ENCODE measurements around the gene LEMD2.

The LEMD2 gene

DNA sequence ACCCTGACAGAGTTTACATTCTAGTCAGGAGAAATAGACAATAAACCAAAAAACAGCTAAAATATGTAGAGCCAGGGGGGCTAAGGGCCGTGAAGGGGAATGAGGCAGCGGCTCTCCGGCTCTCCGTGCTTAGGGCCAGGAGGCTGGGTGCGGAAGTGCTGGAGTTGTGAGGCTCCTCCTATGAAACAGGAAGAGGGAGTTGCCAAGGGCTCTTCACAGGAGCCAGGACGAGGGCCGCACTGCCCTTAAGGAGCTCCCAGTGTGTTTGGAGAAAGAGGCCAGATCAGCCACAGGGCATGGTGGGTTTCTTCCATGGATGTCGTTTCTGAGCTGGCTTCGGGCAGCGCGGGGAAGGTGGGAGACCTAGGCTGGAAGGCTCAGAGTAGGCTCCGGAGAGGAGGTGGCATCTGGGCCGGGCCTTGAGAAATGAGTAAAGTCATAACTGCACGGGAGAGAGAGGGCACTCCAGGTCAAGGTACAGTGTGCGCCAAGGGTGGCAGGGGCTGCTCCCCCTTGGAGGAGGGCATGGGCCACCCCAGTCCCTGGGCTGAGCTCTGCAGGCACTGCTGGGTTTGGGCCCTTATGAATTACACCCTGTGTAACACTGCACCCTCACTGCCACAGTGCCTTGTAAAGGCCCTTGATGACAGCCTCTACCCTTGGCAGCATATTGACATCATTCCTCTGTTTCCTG, 35.7 kb upstream of the LEMD2 start:
- Histone ChIP-seq H3K9me3 (no peaks in the 10 kb centered on the region), H3K4me1 (ENCODE audit: control insufficient read depth in 1 of 2, insufficient read depth in 1 of 2, low read depth in 1 of 2, low read length in 1 of 2) (no peaks in the 10 kb centered on the region), H3K36me3 (no peaks in the 10 kb centered on the region), H3K4me3 (ENCODE audit: low read depth in 1 of 2, low read length in 1 of 2) (no peak overlapping the region), H3K27ac (no peak overlapping the region), H3K27me3 (peaks cover 33% of the 10 kb centered on the region)
- TF ChIP-seq, protein P1, sequence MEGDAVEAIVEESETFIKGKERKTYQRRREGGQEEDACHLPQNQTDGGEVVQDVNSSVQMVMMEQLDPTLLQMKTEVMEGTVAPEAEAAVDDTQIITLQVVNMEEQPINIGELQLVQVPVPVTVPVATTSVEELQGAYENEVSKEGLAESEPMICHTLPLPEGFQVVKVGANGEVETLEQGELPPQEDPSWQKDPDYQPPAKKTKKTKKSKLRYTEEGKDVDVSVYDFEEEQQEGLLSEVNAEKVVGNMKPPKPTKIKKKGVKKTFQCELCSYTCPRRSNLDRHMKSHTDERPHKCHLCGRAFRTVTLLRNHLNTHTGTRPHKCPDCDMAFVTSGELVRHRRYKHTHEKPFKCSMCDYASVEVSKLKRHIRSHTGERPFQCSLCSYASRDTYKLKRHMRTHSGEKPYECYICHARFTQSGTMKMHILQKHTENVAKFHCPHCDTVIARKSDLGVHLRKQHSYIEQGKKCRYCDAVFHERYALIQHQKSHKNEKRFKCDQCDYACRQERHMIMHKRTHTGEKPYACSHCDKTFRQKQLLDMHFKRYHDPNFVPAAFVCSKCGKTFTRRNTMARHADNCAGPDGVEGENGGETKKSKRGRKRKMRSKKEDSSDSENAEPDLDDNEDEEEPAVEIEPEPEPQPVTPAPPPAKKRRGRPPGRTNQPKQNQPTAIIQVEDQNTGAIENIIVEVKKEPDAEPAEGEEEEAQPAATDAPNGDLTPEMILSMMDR (IDR thresholded peaks at IDR 0.05): no peak

DNA sequence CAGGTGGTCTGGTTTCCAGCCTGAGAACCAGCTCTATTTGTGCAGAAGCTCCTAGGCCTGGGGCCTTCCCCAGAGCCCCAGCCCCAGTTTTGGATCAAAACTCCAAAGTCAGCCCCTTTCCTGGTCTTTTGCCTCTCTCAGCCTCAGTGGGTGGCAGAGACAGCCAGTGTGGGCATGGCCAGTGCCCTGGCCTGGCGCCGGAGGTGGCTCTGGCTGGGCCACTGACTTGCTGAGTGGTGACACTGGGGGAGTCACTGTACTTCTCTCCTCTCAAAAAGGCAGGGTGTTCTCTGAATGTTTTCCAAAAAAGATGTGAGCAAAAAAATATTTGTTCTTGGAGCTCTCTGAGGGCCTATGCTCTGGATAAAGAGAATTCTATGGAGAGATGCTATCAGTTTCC, 34.9 kb upstream of the LEMD2 start:
- Histone ChIP-seq H3K36me3 (no peaks in the 10 kb centered on the region), H3K4me1 (ENCODE audit: control insufficient read depth in 1 of 2, insufficient read depth in 1 of 2, low read depth in 1 of 2, low read length in 1 of 2) (no peaks in the 10 kb centered on the region), H3K27ac (no peak overlapping the region), H3K4me3 (ENCODE audit: low read depth in 1 of 2, low read length in 1 of 2) (no peak overlapping the region), H3K27me3 (peaks cover 33% of the 10 kb centered on the region), H3K9me3 (no peaks in the 10 kb centered on the region)
- TF ChIP-seq, protein P1 (IDR thresholded peaks at IDR 0.05): no peak

DNA sequence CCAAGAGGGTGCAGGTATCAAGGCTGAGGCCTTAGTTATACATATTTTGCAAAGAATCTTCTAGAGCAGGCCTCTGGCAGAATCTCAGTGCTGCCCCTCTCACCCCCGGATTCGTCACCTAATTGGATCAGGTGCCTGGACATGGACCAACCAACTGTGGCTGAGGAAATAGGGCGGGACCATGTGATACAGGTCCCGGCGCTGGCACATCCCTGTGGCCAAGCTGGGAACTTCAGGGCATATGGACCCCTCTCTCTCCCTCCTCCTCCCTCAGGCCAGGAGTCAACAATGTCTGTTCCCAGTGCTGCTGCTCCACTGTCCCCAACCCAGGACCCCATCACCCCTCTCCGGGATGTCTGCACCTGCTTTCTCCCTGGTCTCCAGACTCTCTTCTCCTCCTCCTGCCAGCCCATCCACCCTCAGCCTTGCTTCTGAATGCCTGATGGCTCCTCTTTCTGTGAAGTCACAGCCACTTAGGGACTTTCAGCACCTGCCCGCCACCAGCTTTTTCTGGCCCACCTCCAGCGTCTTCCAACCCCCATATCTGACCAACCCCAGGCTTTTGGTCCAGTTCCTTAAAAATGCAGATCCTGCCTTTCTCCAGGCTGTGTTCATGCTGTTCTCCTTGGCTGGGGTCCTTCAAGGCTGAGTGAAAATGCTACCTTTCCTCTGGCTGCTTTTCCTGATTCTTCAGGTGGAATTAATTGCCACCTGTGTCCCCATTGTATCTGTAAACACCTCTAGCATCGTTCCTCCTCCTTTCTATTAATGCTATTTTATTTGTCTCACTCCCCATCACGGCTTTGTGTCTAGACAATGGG, 33.9 kb upstream of the LEMD2 start:
- peaks cover 36% of the 10 kb centered on the region for H3K27me3 ChIP-seq
- no peaks in the 10 kb centered on the region for H3K4me1 ChIP-seq (ENCODE audit: control insufficient read depth in 1 of 2, insufficient read depth in 1 of 2, low read depth in 1 of 2, low read length in 1 of 2)
- no peaks in the 10 kb centered on the region for H3K9me3 ChIP-seq
- H3K27ac ChIP-seq: no peak overlapping the region
- no peaks in the 10 kb centered on the region for H3K36me3 ChIP-seq
- H3K4me3 ChIP-seq (ENCODE audit: low read depth in 1 of 2, low read length in 1 of 2): no peak overlapping the region
- TF ChIP-seq, protein P1 (IDR thresholded peaks at IDR 0.05): no peak

DNA sequence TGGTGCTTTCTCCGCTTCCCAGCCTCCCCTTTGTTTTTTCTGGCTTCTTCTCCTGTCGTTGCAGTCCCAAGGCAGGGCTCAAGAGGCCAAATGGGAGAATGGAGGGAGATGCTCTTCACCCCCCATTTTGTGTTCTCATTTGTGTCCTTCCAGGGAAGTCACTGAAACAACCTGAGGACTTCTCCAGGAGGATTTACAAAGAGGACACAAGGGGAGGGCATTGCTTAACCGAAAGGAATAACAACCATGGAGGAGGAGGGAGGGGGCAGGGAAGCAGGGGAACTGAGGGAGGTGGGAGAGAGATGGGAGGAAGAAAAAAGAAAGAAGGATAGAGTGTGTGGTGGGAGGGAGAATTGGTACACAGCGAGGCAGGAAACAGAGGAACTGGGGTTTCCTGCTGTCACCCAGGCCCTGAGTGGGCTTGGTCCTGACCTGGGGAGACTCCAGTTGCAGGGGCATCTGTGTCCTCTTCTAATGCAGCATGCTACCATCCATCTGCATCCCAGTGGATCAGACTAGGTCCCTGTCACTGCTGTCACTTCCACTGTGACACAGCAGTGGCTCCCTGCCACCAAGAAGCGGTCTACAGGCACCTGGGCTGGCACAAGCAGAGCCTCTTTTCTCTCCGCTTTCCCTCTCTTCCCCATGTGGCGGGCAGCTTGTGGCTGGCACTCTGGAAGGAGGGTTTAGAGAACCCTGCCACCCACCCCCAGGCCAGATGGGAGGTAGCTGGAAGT, 32.0 kb upstream of the LEMD2 start:
- H3K4me3 ChIP-seq (ENCODE audit: low read depth in 1 of 2, low read length in 1 of 2): no peak overlapping the region
- TF ChIP-seq, protein P1 (IDR thresholded peaks at IDR 0.05): no peak
- no peaks in the 10 kb centered on the region for H3K9me3 ChIP-seq
- no peaks in the 10 kb centered on the region for H3K4me1 ChIP-seq (ENCODE audit: control insufficient read depth in 1 of 2, insufficient read depth in 1 of 2, low read depth in 1 of 2, low read length in 1 of 2)
- no peaks in the 10 kb centered on the region for H3K36me3 ChIP-seq
- peaks cover 51% of the 10 kb centered on the region for H3K27me3 ChIP-seq
- no peak overlapping the region for H3K27ac ChIP-seq

DNA sequence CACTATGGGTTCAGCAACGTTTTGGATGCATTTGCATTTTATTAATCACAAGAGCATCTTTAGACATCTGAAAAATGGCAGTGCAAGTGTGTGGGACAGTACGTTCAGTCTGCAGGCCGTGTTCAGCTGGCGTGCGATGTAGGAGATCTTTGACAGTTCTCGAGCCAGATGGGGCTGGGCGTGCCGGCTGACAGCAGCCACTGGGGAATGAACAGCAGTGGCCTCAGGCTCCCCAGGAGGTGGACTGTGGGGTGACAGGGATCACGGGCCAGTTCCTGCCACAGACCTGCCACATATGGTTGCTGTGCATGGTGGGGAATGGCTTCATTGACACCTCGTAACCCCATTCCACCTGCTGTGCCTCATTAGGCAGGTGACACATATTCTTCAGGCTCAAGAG, 31.3 kb upstream of the LEMD2 start:
- TF ChIP-seq, protein P1 (IDR thresholded peaks at IDR 0.05): no peak
- H3K9me3 ChIP-seq: no peaks in the 10 kb centered on the region
- peaks cover 58% of the 10 kb centered on the region for H3K27me3 ChIP-seq

More for the DNA sequence above, 31.3 kb upstream of the LEMD2 start:
- H3K4me1 ChIP-seq (ENCODE audit: control insufficient read depth in 1 of 2, insufficient read depth in 1 of 2, low read depth in 1 of 2, low read length in 1 of 2): no peaks in the 10 kb centered on the region
- no peak overlapping the region for H3K4me3 ChIP-seq (ENCODE audit: low read depth in 1 of 2, low read length in 1 of 2)
- H3K36me3 ChIP-seq: no peaks in the 10 kb centered on the region
- H3K27ac ChIP-seq: no peak overlapping the region
